OCI-LY3 (cell line): ENCODE results near the gene DLX3.

Experiments
- CTCF ChIP-seq: fragments of 200-600, 300-600 bp; sonication (generic); IDR thresholded peaks from 2 replicates; pipeline ENCODE4 v1.5.1; 2014; ENCODE audit warnings: antibody characterized with exemption, low read length, low read depth
- EZH2phosphoT487 ChIP-seq: fragments of 200-600 bp; shearing (Covaris generic); IDR thresholded peaks from 2 replicates; pipeline ENCODE4 v1.6.1; 2018; ENCODE audit warnings: antibody characterized with exemption, mixed run types, low read depth

GRCh38 chr17:49952912-49953497, 42.0 kb downstream of the DLX3 start:
- TF ChIP-seq CTCF: no peak
- TF ChIP-seq EZH2phosphoT487: no peak
